ENCODE data around the gene TMEM219.

DNA sequence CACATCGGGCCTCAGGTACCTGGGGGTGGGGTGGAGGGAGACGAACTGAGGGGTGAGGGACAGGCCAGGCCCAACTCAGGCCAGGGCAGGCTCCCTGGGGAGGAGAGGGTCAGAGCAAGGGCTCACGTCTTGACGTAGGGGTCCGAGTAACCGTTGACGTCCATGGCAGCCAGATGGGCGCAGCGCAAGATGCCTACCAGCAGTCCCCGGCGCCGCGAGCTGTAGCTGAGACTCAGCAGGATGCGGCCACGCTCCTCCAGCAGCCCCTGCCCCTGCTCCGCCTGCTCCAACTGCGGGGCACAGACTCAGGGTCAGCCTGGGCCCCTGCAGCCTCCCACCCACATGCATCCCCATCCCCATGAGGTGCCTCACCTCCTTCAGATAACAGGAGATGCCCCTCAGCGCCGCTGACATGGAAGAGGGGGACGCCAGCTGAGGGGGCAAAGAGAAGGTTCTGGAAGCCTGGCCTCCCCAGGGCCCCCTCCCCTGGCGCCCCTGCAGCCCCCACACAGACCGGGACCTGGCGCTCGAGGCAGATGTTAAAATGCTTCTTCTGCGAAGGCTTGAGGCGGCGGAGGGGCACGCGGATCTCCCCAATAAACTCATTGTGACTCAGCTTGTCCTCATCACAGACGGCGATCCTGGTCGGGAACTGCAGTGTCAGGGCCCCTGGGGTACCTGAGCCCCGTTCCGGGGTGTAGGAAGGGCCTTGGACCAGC lies 44.9 kb downstream of the TMEM219 start:
- TF ChIP-seq, protein P1, sequence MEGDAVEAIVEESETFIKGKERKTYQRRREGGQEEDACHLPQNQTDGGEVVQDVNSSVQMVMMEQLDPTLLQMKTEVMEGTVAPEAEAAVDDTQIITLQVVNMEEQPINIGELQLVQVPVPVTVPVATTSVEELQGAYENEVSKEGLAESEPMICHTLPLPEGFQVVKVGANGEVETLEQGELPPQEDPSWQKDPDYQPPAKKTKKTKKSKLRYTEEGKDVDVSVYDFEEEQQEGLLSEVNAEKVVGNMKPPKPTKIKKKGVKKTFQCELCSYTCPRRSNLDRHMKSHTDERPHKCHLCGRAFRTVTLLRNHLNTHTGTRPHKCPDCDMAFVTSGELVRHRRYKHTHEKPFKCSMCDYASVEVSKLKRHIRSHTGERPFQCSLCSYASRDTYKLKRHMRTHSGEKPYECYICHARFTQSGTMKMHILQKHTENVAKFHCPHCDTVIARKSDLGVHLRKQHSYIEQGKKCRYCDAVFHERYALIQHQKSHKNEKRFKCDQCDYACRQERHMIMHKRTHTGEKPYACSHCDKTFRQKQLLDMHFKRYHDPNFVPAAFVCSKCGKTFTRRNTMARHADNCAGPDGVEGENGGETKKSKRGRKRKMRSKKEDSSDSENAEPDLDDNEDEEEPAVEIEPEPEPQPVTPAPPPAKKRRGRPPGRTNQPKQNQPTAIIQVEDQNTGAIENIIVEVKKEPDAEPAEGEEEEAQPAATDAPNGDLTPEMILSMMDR (IDR thresholded peaks at IDR 0.05): no peak
- no peak for TF ChIP-seq POLR2A (IDR thresholded peaks at IDR 0.05)
